B cell (primary cell): ENCODE measurements around the gene ANK3. TPM values are rescaled to one million over a fixed set of nuclear protein-coding genes. Genes with fewer than 3 reads are reported as not detected.

Source experiments
- ATAC-seq: fragments of 200-7000 bp; cut with Tn5 transposase; one replicate; pipeline ENCODE4 v1.10.0; 2021; ENCODE audit warnings: low read depth, mild to moderate bottlenecking, moderate number of reproducible peaks, moderate library complexity
- CTCF ChIA-PET: fragments of 350-600 bp; sonication (Branson Sonifier 250); formaldehyde crosslinking; loops from one replicate; lab custom pipeline; 2021; ENCODE audit warnings: antibody characterized with exemption, inconsistent platforms; lab: Charles Lee
- POLR2A ChIA-PET: fragments of 350-600 bp; sonication (Branson Sonifier 250); formaldehyde crosslinking; loops from one replicate; lab custom pipeline; 2021; ENCODE audit warnings: antibody characterized with exemption; lab: Charles Lee
- DNase-seq: peaks from one replicate; pipeline ENCODE4 v3.0.0; 2013
- H2AFZ ChIP-seq: 2 replicates; pipeline ENCODE4 v1.6.1; 2012; ENCODE audit warnings: mild to moderate bottlenecking, low read depth, low read length; ENCODE audit not compliant: insufficient read depth, poor library complexity, severe bottlenecking
- H3K27ac ChIP-seq, 2 donors: 1 replicate in 1 of 2; 2 replicates in 1 of 2; pipeline ENCODE4 v1.5.1; 2012 to 2013; ENCODE audit warnings: low read length in 2 of 2, mild to moderate bottlenecking in 2 of 2, moderate library complexity in 1 of 2
- H3K27me3 ChIP-seq, 4 experiments: fragments of 200-600 bp in 1 of 4; sonication (generic) in 1 of 4; replicated peaks in 1 of 4; 1 replicate in 2 of 4; 2 replicates in 2 of 4; pipeline versions ENCODE4 v1.6.1 to v1.7.0; 2013 to 2016; ENCODE audit warnings: low read length in 3 of 4, mild to moderate bottlenecking in 2 of 4, mixed read lengths in 1 of 4, moderate library complexity in 1 of 4; ENCODE audit not compliant: insufficient read depth in 4 of 4, control insufficient read depth in 3 of 4; ENCODE audit errors: control extremely low read depth in 1 of 4
- H3K36me3 ChIP-seq, 2 experiments: replicated peaks in 1 of 2; 1 replicate in 1 of 2; 2 replicates in 1 of 2; pipeline versions ENCODE4 v1.6.1 to v1.7.1; 2013; ENCODE audit warnings: low read length in 1 of 2; ENCODE audit not compliant: insufficient read depth in 2 of 2, control insufficient read depth in 1 of 2; ENCODE audit errors: control extremely low read depth in 1 of 2, extremely low read depth in 1 of 2
- H3K4me1 ChIP-seq, 2 donors: fragments of 200-600 bp in 1 of 2; sonication (generic) in 1 of 2; 1 replicate in 1 of 2; 2 replicates in 1 of 2; pipeline versions ENCODE4 v1.5.1 to v1.6.1; 2013 to 2017; ENCODE audit warnings: low read length in 2 of 2; ENCODE audit not compliant: control insufficient read depth in 2 of 2, insufficient read depth in 2 of 2
- H3K4me2 ChIP-seq: replicated peaks from 2 replicates; pipeline ENCODE3; 2012; ENCODE audit warnings: mild to moderate bottlenecking, low read depth, low read length; ENCODE audit not compliant: poor library complexity, severe bottlenecking
- H3K4me3 ChIP-seq, 5 experiments: fragments of 200-600 bp in 1 of 5; sonication (generic) in 1 of 5; 1 replicate in 3 of 5; 2 replicates in 2 of 5; pipeline versions ENCODE4 v1.5.1 to v1.7.0; 2011 to 2016; ENCODE audit warnings: low read length in 4 of 5, mild to moderate bottlenecking in 4 of 5, low read depth in 2 of 5, control low read depth in 1 of 5, moderate library complexity in 1 of 5; ENCODE audit not compliant: insufficient read depth in 1 of 5; ENCODE audit errors: control extremely low read depth in 1 of 5, extremely low read depth in 1 of 5
- H3K79me2 ChIP-seq: fragments of 200-600 bp; sonication (generic); one replicate; pipeline ENCODE4 v1.6.0; 2016; ENCODE audit warnings: low read length; ENCODE audit not compliant: control insufficient read depth, insufficient read depth
- H3K9ac ChIP-seq: fragments of 200-600 bp; sonication (generic); 2 replicates; pipeline ENCODE4 v1.6.1; 2017; ENCODE audit warnings: mild to moderate bottlenecking, low read length, moderate library complexity
- H3K9me3 ChIP-seq, 3 donors: one replicate each; pipeline versions ENCODE4 v1.6.1 to v1.7.1; 2013; ENCODE audit warnings: low read length in 2 of 3; ENCODE audit not compliant: control insufficient read depth in 2 of 3, insufficient read depth in 1 of 3; ENCODE audit errors: control extremely low read depth in 1 of 3
- H4K20me1 ChIP-seq: 2 replicates; pipeline ENCODE4 v1.6.0; 2012; ENCODE audit warnings: mild to moderate bottlenecking, low read length; ENCODE audit not compliant: insufficient read depth, control insufficient read depth, poor library complexity, severe bottlenecking
- H3K27ac Mint-ChIP-seq: one replicate; pipeline ENCODE4 v1.8.0; 2021; ENCODE audit warnings: mixed read lengths
- H3K27me3 Mint-ChIP-seq: one replicate; pipeline ENCODE4 v1.8.0; 2021; ENCODE audit warnings: mixed read lengths
- H3K4me1 Mint-ChIP-seq: one replicate; pipeline ENCODE4 v1.8.0; 2021; ENCODE audit warnings: mixed read lengths
- H3K4me3 Mint-ChIP-seq: one replicate; pipeline ENCODE4 v1.8.0; 2021; ENCODE audit warnings: mixed read lengths
- H3K9me3 Mint-ChIP-seq: one replicate; pipeline ENCODE4 v1.8.0; 2022; ENCODE audit warnings: mixed read lengths; ENCODE audit not compliant: insufficient read depth
- EZH2 ChIP-seq: IDR thresholded peaks from 2 replicates; pipeline ENCODE4 v1.6.1; 2012; ENCODE audit warnings: borderline replicate concordance, low read depth, mild to moderate bottlenecking, moderate library complexity, low read length; ENCODE audit not compliant: insufficient read depth, poor library complexity, severe bottlenecking
- WGBS: methylation state at CpG from one replicate; pipeline ENCODE4 v1.1.5; 2013; ENCODE audit warnings: missing lambda C conversion rate; ENCODE audit not compliant: insufficient coverage; 5-methylcytosine and 5-hydroxymethylcytosine counted together
- intact Hi-C: fragments of 100-400 bp; cut with micrococcal nuclease; formaldehyde crosslinking; loops from one replicate; pipeline ENCODE4 v1.10.0; 2022
- polyA plus RNA-seq: library from polyadenylated mRNA; depleted of rRNA; stranded (reverse); fragments of >200 nt; gene quantifications from 2 replicates; pipeline ENCODE4 v1.2.3, GENCODE V29; 2012
- total RNA-seq, 2 donors: library from RNA; stranded (reverse); fragments of 120-200 nt in 1 of 2; gene quantifications; 1 replicate in 1 of 2; 2 replicates in 1 of 2; pipeline versions ENCODE4 v1.2.3 to v1.2.4, GENCODE V29; 2013 to 2022
- TF ChIP-seq, protein P1 (sequence below): fragments of 200-600 bp; IDR thresholded peaks from one replicate; pipeline ENCODE4 v1.8.0; 2022; ENCODE audit warnings: antibody characterized with exemption, mild to moderate bottlenecking

Gene ANK3
- total and polyA plus RNA-seq, 2 donors (not counting 1 experiment from before 2014, with no cell fraction given): 4.9 to 21.6 TPM

DNA sequence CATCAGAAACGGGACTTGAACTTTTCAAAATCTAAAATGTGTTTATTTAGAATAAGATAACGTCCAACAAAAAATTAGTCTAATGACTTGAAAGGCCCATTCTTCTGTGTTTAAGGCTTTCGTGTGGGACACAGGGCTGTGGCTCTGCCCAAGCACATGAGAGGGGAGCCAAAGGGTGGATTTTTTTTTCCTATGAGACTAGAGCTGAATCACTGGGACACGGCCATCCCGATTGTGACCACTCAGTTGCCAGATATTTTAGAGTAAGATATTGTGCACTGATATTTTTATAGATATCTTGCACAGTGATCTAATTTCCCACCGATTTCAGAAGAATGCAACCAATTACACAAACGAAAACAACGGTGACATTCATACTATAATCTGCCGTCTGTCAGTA lies 99.9 kb downstream of the ANK3 start:
- ATAC-seq (no peak), DNase-seq (no peak)
- Mint-ChIP-seq H3K27ac (no peak overlapping the region), H3K27me3 (no peaks in the 10 kb centered on the region), H3K4me3 (no peak overlapping the region), H3K9me3 (no peaks in the 10 kb centered on the region), H3K4me1 (peaks cover 8% of the 10 kb centered on the region)
- no peak overlapping the region for H3K9ac ChIP-seq
- H3K79me2 ChIP-seq: no peaks in the 10 kb centered on the region
- no peak overlapping the region for H3K4me2 ChIP-seq
- no peaks in the 10 kb centered on the region for H3K27me3 ChIP-seq
- no peak overlapping the region for H3K27ac ChIP-seq
- ChIA-PET POLR2A (no interaction called here), CTCF (interaction anchor here (0.6 to 0.9 kb wide), 4 partner anchors 9 to 144 kb away, joined by 3 to 4 read pairs (median 4); no protein-coding TSS in a partner anchor)
- WGBS: 100% methylated on average over 2 of the region's 9 CpGs
- H3K4me1 ChIP-seq: peaks cover 1 to 8% of the 10 kb centered on the region in 2 donors
- H4K20me1 ChIP-seq: no peaks in the 10 kb centered on the region
- no peaks in the 10 kb centered on the region for H3K36me3 ChIP-seq
- intact Hi-C loops: loop anchor here (5.0 kb wide), 1 partner anchor 63 kb away; no protein-coding TSS in a partner anchor
- H3K4me3 ChIP-seq: no peak overlapping the region
- H2AFZ ChIP-seq: no peak overlapping the region
- no peaks in the 10 kb centered on the region for H3K9me3 ChIP-seq
- TF ChIP-seq EZH2: no peak
- TF ChIP-seq, protein P1, sequence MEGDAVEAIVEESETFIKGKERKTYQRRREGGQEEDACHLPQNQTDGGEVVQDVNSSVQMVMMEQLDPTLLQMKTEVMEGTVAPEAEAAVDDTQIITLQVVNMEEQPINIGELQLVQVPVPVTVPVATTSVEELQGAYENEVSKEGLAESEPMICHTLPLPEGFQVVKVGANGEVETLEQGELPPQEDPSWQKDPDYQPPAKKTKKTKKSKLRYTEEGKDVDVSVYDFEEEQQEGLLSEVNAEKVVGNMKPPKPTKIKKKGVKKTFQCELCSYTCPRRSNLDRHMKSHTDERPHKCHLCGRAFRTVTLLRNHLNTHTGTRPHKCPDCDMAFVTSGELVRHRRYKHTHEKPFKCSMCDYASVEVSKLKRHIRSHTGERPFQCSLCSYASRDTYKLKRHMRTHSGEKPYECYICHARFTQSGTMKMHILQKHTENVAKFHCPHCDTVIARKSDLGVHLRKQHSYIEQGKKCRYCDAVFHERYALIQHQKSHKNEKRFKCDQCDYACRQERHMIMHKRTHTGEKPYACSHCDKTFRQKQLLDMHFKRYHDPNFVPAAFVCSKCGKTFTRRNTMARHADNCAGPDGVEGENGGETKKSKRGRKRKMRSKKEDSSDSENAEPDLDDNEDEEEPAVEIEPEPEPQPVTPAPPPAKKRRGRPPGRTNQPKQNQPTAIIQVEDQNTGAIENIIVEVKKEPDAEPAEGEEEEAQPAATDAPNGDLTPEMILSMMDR: no peak

DNA sequence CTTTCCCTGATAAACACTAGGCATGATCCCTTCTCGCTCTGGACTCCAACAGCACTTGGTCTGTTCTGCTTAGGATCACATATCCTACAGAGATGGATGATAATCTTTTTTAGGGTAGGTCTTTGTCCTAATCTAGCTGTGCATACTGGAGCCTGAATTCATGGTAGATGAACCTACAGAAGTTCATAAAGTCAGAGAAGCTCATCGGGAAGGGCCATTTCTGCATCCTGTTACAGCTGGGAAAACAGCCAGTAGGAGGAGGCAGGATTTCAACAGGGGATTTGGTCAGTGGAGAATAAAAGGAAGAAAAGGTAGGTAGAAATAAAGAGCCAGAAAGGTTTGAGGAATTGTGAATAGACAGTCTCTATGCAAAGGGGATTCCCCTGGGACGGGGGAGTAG lies 101.4 kb downstream of the ANK3 start:
- H3K27ac Mint-ChIP-seq: no peak overlapping the region
- H3K27me3 ChIP-seq: no peaks in the 10 kb centered on the region
- intact Hi-C loops: loop anchor here (5.0 kb wide), 1 partner anchor 64 kb away; no protein-coding TSS in a partner anchor

More for the DNA sequence above, 101.4 kb downstream of the ANK3 start:
- Histone ChIP-seq H3K4me1 (peaks cover 3 to 11% of the 10 kb centered on the region in 2 donors), H3K4me3 (no peak overlapping the region), H3K36me3 (no peaks in the 10 kb centered on the region), H3K9me3 (no peaks in the 10 kb centered on the region), H3K79me2 (no peaks in the 10 kb centered on the region), H4K20me1 (no peaks in the 10 kb centered on the region), H3K4me2 (no peak overlapping the region), H2AFZ (no peak overlapping the region), H3K27ac (no peak overlapping the region), H3K9ac (no peak overlapping the region)
- no peaks in the 10 kb centered on the region for H3K9me3 Mint-ChIP-seq
- CTCF ChIA-PET: interaction anchor here (1.5 kb wide), 1 partner anchor 145 kb away, joined by 4 read pairs; no protein-coding TSS in a partner anchor
- H3K4me1 Mint-ChIP-seq: peaks cover 19% of the 10 kb centered on the region
- POLR2A ChIA-PET: interaction anchor here (0.6 to 0.7 kb wide), 2 partner anchors 16 to 90 kb away, joined by 4 to 11 read pairs; no protein-coding TSS in a partner anchor
- no peak for ATAC-seq
- 58% methylated on average over 2 of the region's 3 CpGs for WGBS
- TF ChIP-seq, protein P1: no peak
- no peak for TF ChIP-seq EZH2
- no peak overlapping the region for H3K4me3 Mint-ChIP-seq
- no peaks in the 10 kb centered on the region for H3K27me3 Mint-ChIP-seq
- no peak for DNase-seq
